ENCODE data around the gene UGT2B10. TPM values are rescaled to one million over a fixed set of nuclear protein-coding genes. Genes with fewer than 3 reads are reported as not detected.
"Not testable (repeated sequence)": the region's sequence is repeated elsewhere in the genome, so short reads cannot be mapped to it uniquely, and the experiment has no call there.

UGT2B10 gene
- 0.44 and 0.62 TPM in 2 replicates for polyA plus RNA-seq (2011; rRNA removed)
- 0.04 TPM in 1 of 2 replicates, not detected in the other for polyA plus RNA-seq (2012; cell fraction: cytosol; rRNA removed)
- 0.07 TPM in 1 of 2 replicates, not detected in the other for polyA plus RNA-seq (2012; cell fraction: nucleus; rRNA removed)
- polyA plus RNA-seq (2017; fragmentation: RNase III; extraction: RNeasy Plus Mini Kit Qiagen cat#74134 plus additional on column Dnase treatment), result 0.12 TPM in 2 of 3 replicates, not detected in the other
- 0.21 TPM in 1 of 2 replicates, not detected in the other for polyA minus RNA-seq (2011; rRNA and poly(A)+ RNA removed)

DNA sequence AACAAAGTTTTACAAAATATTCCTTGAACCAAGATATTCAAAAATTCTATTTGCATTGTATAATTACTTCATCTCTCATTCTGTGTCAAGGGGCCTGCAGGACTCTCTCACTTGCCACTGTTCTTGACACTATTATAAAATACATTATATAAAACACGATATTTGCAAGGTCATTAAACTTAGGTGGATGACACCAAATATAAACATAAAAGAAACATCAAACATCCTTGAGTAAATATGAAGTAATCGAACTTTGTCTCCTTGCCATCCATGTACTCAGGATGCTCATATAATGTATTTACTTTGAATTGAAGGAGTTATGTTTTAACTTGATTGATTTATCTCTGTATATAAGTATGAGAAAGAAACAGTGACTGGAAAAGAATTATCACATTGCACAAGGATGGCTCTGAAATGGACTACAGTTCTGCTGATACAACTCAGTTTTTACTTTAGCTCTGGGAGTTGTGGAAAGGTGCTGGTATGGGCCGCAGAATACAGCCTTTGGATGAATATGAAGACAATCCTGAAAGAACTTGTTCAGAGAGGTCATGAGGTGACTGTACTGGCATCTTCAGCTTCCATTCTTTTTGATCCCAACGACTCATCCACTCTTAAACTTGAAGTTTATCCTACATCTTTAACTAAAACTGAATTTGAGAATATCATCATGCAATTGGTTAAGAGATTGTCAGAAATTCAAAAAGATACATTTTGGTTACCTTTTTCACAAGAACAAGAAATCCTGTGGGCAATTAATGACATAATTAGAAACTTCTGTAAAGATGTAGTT lies at the start of gene UGT2B10:
UGT2B10 (plus strand) TSS at position 378 of the 793 bp plus-strand sequence; CDS start at position 404, 26 bp downstream.
- H3K9me3 ChIP-seq, ATAC-seq, H3K4me3 ChIP-seq, POLR2A ChIA-PET: not testable (repeated sequence)
- H3K4me2 ChIP-seq, result peak within 1 kb of the TSS; percentile 54
- CTCF ChIA-PET, result interaction anchor here (0.9 kb wide), 1 partner anchor 8 kb away, joined by 3 read pairs; no protein-coding TSS in a partner anchor
- peak; percentile 18 to 26; a peak in 1 of 5 replicates for TF ChIP-seq EP300 (IDR thresholded peaks at IDR 0.05)
- 0 out of 3 replicates have a peak, but pooled peaks have one; percentile 13 for TF ChIP-seq SMC3 (IDR thresholded peaks at IDR 0.05)
- peak; percentile 39 for FAIRE-seq
- peak in 1 of 2 experiments; percentile 25 for DNase-seq (ENCODE audit: low read depth in 1 of 2, low spot score in 1 of 2)
- 8% methylated on average over 4 of the region's 4 CpGs for WGBS (ENCODE audit: missing lambda C conversion rate)
- H3K4me1 ChIP-seq, result peaks cover 18% of the 10 kb centered on the region
- peak within 1 kb of the TSS; percentile 61 to 64; a peak in 4 of 6 replicates for H3K27ac ChIP-seq

GRCh38 chr4:68771836-68772235 lies 44.0 kb upstream of the UGT2B10 start:
- FAIRE-seq, result not testable (repeated sequence)

GRCh38 chr4:68773699-68774098 lies 42.1 kb upstream of the UGT2B10 start:
- ChIA-PET CTCF (no interaction called here), POLR2A (no interaction called here)
- ATAC-seq (no peak), FAIRE-seq (no peak), DNase-seq (ENCODE audit: low read depth in 1 of 2, low spot score in 1 of 2) (no peak)
- no peaks in the 10 kb centered on the region for H3K4me1 ChIP-seq
- no peak for TF ChIP-seq CHD2 (IDR thresholded peaks at IDR 0.05; ENCODE audit: low read length, partially characterized antibody)
- TF ChIP-seq EHMT2 (IDR thresholded peaks at IDR 0.05; ENCODE audit: low read depth), result no peak
- no peak for TF ChIP-seq CBX8 (IDR thresholded peaks at IDR 0.05)
- no peak for TF ChIP-seq KDM1A (IDR thresholded peaks at IDR 0.05; ENCODE audit: low read depth)
- TF ChIP-seq CBX2 (IDR thresholded peaks at IDR 0.05; ENCODE audit: borderline replicate concordance, low read depth), result no peak
- TF ChIP-seq NFE2L2 (conservative IDR thresholded peaks at IDR 0.05; ENCODE audit: low read length), result no peak
- TF ChIP-seq, protein P1, sequence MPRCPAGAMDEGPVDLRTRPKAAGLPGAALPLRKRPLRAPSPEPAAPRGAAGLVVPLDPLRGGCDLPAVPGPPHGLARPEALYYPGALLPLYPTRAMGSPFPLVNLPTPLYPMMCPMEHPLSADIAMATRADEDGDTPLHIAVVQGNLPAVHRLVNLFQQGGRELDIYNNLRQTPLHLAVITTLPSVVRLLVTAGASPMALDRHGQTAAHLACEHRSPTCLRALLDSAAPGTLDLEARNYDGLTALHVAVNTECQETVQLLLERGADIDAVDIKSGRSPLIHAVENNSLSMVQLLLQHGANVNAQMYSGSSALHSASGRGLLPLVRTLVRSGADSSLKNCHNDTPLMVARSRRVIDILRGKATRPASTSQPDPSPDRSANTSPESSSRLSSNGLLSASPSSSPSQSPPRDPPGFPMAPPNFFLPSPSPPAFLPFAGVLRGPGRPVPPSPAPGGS (IDR thresholded peaks at IDR 0.05), result no peak
- TF ChIP-seq KDM5A (IDR thresholded peaks at IDR 0.05), result no peak
- TF ChIP-seq EHF (CRISPR knock-in tag; IDR thresholded peaks at IDR 0.05), result no peak
- no peak for TF ChIP-seq CHD4 (IDR thresholded peaks at IDR 0.05; ENCODE audit: borderline replicate concordance)
- no peak for TF ChIP-seq RAD21 (conservative IDR thresholded peaks at IDR 0.05 in 1 of 2, IDR thresholded peaks at IDR 0.05 in 1 of 2)
- no peak for TF ChIP-seq FOSL2 (IDR thresholded peaks at IDR 0.05)
- no peak for TF ChIP-seq FOSL2 (CRISPR knock-in tag; IDR thresholded peaks at IDR 0.05)
- TF ChIP-seq, protein P2, sequence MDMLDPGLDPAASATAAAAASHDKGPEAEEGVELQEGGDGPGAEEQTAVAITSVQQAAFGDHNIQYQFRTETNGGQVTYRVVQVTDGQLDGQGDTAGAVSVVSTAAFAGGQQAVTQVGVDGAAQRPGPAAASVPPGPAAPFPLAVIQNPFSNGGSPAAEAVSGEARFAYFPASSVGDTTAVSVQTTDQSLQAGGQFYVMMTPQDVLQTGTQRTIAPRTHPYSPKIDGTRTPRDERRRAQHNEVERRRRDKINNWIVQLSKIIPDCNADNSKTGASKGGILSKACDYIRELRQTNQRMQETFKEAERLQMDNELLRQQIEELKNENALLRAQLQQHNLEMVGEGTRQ (IDR thresholded peaks at IDR 0.05), result no peak
- no peak for TF ChIP-seq RNF2 (IDR thresholded peaks at IDR 0.05; ENCODE audit: borderline replicate concordance, low read depth)
- TF ChIP-seq GATA3 (IDR thresholded peaks at IDR 0.05; ENCODE audit: borderline replicate concordance), result no peak
- TF ChIP-seq BHLHE40 (IDR thresholded peaks at IDR 0.05; ENCODE audit: low read depth, low read length), result no peak
- TF ChIP-seq, protein P3, sequence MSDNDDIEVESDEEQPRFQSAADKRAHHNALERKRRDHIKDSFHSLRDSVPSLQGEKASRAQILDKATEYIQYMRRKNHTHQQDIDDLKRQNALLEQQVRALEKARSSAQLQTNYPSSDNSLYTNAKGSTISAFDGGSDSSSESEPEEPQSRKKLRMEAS (IDR thresholded peaks at IDR 0.05), result no peak
- H3K27ac ChIP-seq, result no peak overlapping the region
- 79% methylated on average over 3 of the region's 5 CpGs for WGBS (ENCODE audit: missing lambda C conversion rate)
- H3K4me3 ChIP-seq, result no peak overlapping the region
- H3K9me3 ChIP-seq, result no peaks in the 10 kb centered on the region
- H3K4me2 ChIP-seq, result no peak overlapping the region

More at GRCh38 chr4:68771836-68772235, 44.0 kb upstream of the UGT2B10 start:
- ATAC-seq; DNase-seq (ENCODE audit: low read depth in 1 of 2, low spot score in 1 of 2); H3K4me3 ChIP-seq; CTCF ChIA-PET; H3K27ac ChIP-seq; H3K4me2 ChIP-seq; H3K9me3 ChIP-seq; POLR2A ChIA-PET; H3K4me1 ChIP-seq: not testable (repeated sequence)

Data from A549 (cell line).